Adrenal gland (tissue), 12 donors: Measurements from ENCODE around the gene GNAL. TPM values are rescaled to one million over a fixed set of nuclear protein-coding genes. Genes with fewer than 3 reads are reported as not detected.
"Not testable (repeated sequence)": the region's sequence is repeated elsewhere in the genome, so short reads cannot be mapped to it uniquely, and the experiment has no call there.

ENCODE experiments used
- DNase-seq, 7 donors: peaks; one replicate each; pipeline ENCODE4 v3.0.0-alpha.2; 2019 to 2020
- H3K27ac ChIP-seq, 5 donors: fragments of 200-600 bp; sonication (generic) in 4 of 5; 1 replicate in 3 of 5; 2 replicates in 2 of 5; pipeline versions ENCODE4 v1.5.1 to v1.8.0; 2016 to 2020; ENCODE audit warnings: mild to moderate bottlenecking in 1 of 5
- H3K27me3 ChIP-seq: fragments of 200-600 bp; 2 replicates; pipeline ENCODE4 v1.8.0; 2021
- H3K36me3 ChIP-seq, 2 donors: fragments of 200-600 bp; replicated peaks in 1 of 2; 1 replicate in 1 of 2; 2 replicates in 1 of 2; pipeline versions ENCODE4 v1.5.1 to v1.8.0; 2018 to 2022
- H3K4me1 ChIP-seq, 2 donors: fragments of 200-600 bp; replicated peaks in 1 of 2; 1 replicate in 1 of 2; 2 replicates in 1 of 2; pipeline versions ENCODE4 v1.5.1 to v1.8.0; 2018 to 2021
- H3K4me3 ChIP-seq, 4 donors: fragments of 200-600 bp; sonication (generic) in 3 of 4; one replicate each; pipeline ENCODE4 v1.5.1; 2016 to 2018
- H3K9me3 ChIP-seq, 3 donors: fragments of 200-600 bp; sonication (generic) in 1 of 3; replicated peaks in 1 of 3; 1 replicate in 2 of 3; 2 replicates in 1 of 3; pipeline versions ENCODE4 v1.5.1 to v1.8.0; 2016 to 2021
- POLR2A ChIP-seq, 2 donors: fragments of 450-650 bp; IDR thresholded peaks; one replicate each; pipeline ENCODE4 v1.6.1; 2017; ENCODE audit warnings: antibody characterized with exemption in 2 of 2, mild to moderate bottlenecking in 2 of 2, moderate library complexity in 1 of 2
- WGBS, 4 donors: extraction: QIAGEN DNeasy Blood & Tissue Kit in 2 of 4; methylation state at CpG; one replicate each; pipeline versions ENCODE4 v1.1.5 to v1.1.7; 2013 to 2017; 5-methylcytosine and 5-hydroxymethylcytosine counted together
- intact Hi-C, 2 donors: fragments of 100-400 bp; cut with DNase I; formaldehyde crosslinking; loops; one replicate each; pipeline versions ENCODE4 v1.14.1 to v1.15.0; 2022 to 2023
- polyA plus RNA-seq, 3 donors: library from polyadenylated mRNA; stranded (reverse); fragments of 200-250 nt in 2 of 3; fragments of 350-450 nt in 1 of 3; fragmentation: Illumina TruSeq in 1 of 3; extraction: RNeasy Lipid Tissue Mini Kit (QIAGEN cat#74804) in 1 of 3; gene quantifications; one replicate each; pipeline ENCODE4 v1.2.3, GENCODE V29; 2013 to 2014
- total RNA-seq, 9 donors: library from RNA; depleted of rRNA in 4 of 9; stranded (reverse); fragments of >200 nt in 4 of 9; fragments of 120-200 nt in 1 of 9; fragmentation: NEBNext Ultra II Directional in 1 of 9; extraction: Animal tissue kit (Norgen Biotek cat#: 25700) in 1 of 9; gene quantifications; one replicate each; pipeline versions ENCODE4 v1.1.0 to v1.2.4, GENCODE V29; 2013 to 2023
- TF ChIP-seq, protein P1 (sequence below), 6 experiments: fragments of 450-650 bp in 4 of 6; fragments of 200-600 bp in 2 of 6; sonication (generic) in 1 of 6; IDR thresholded peaks; 1 replicate in 5 of 6; 2 replicates in 1 of 6; pipeline versions ENCODE4 v1.5.1 to v1.8.0; 2016 to 2021; ENCODE audit warnings: antibody characterized with exemption in 6 of 6, mild to moderate bottlenecking in 2 of 6, moderate library complexity in 1 of 6
- donor health status: healthy with polysubstance abuse.
- donor health status: Bipolar disorder and iron deficiency.
- donor health status: DM: yes; HTN: yes; CAD: no.
- donor health status: DM: no; HTN: no; CAD: no.
- donor health status: DM: no; HTN: no; CAD: no.
- donor health status: DM: yes; HTN: yes; CAD: no.

GNAL gene
- total and polyA plus RNA-seq, 12 donors: 0.48 to 7.0 (median 2.3) TPM

DNA sequence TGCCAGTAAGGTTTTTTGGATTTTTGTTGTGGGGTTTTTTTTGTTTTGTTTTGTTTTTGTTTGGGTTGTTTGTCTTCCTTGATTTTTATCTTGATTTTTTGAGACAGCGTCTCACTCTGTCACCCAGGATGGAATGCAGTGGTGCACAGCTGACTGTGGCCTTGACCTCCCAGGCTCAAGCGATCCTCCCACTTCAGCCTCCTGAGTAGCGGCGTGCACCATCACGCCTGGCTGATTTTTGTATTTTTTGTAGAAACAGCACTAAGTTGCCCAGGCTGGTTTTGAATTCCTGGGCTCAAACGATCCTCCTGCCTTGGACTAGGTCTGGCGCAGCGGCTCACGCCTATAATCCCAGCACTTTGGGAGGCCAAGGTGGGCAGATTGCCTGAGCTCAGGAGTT, 202.7 kb downstream of the GNAL start:
- WGBS, 4 donors: 82 to 92% (median 89%) methylated on average over 6 to 9 of the region's 9 CpGs
- Histone ChIP-seq H3K36me3 (peaks cover 0 to 48% of the 10 kb centered on the region in 2 donors), H3K9me3 (no peaks in the 10 kb centered on the region), H3K4me1 (no peaks in the 10 kb centered on the region), H3K4me3 (no peak overlapping the region), H3K27me3 (no peaks in the 10 kb centered on the region), H3K27ac (no peak overlapping the region)
- intact Hi-C loops: no loop called here
- no peak for DNase-seq
- TF ChIP-seq, protein P1, sequence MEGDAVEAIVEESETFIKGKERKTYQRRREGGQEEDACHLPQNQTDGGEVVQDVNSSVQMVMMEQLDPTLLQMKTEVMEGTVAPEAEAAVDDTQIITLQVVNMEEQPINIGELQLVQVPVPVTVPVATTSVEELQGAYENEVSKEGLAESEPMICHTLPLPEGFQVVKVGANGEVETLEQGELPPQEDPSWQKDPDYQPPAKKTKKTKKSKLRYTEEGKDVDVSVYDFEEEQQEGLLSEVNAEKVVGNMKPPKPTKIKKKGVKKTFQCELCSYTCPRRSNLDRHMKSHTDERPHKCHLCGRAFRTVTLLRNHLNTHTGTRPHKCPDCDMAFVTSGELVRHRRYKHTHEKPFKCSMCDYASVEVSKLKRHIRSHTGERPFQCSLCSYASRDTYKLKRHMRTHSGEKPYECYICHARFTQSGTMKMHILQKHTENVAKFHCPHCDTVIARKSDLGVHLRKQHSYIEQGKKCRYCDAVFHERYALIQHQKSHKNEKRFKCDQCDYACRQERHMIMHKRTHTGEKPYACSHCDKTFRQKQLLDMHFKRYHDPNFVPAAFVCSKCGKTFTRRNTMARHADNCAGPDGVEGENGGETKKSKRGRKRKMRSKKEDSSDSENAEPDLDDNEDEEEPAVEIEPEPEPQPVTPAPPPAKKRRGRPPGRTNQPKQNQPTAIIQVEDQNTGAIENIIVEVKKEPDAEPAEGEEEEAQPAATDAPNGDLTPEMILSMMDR (IDR thresholded peaks at IDR 0.05): no peak
- TF ChIP-seq POLR2A (IDR thresholded peaks at IDR 0.05): no peak

DNA sequence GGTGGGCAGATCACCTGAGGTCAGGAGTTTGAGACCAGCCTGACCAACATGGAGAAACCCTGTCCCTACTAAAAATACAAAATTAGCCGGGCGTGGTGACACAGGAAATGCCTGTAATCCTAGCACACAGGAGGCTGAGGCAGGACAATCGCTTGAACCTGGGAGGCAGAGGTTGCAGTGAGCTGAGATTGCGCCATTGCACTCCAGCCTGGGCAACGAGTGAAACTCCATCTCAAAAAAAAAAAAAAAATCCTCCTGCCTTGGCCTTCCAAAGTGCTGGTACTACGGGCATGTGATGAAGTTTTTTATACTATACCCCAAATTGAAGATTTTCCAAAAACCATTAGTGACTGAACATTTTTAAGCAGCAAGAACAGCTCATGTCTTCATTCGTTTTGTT, 203.4 kb downstream of the GNAL start:
- not testable (repeated sequence) for H3K4me3 ChIP-seq

DNA sequence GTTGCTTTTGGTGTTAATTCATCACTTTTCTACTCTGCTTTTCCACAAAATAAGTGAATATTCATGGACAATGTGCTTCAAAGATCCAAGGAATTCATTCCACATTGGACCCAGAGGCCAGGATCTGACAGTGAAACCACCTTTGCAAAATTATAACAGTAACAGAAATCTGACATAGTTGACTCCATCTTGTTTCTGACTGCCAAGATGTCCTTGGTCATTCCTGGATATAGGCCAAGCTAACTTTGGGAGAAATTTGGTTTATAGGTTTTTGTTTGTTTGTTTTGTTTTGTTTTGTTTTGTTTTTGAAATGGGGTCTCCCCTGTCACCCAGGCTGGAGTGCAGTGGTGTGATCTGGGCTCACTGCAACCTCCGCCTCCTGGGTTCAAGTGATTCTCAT, 208.7 kb downstream of the GNAL start:
- Histone ChIP-seq H3K36me3 (peaks cover 0 to 13% of the 10 kb centered on the region in 2 donors), H3K4me1 (no peaks in the 10 kb centered on the region), H3K27ac (no peak overlapping the region), H3K4me3 (no peak overlapping the region), H3K9me3 (no peaks in the 10 kb centered on the region), H3K27me3 (no peaks in the 10 kb centered on the region)
- intact Hi-C loops: no loop called here
- DNase-seq: no peak
- TF ChIP-seq, protein P1 (IDR thresholded peaks at IDR 0.05): no peak
- no peak for TF ChIP-seq POLR2A (IDR thresholded peaks at IDR 0.05)
- 6 to 100% (median 98%) methylated on average over 1 of the region's 1 CpG for WGBS, 4 donors

More for the DNA sequence above, 203.4 kb downstream of the GNAL start:
- intact Hi-C loops, H3K9me3 ChIP-seq, H3K27me3 ChIP-seq, H3K4me1 ChIP-seq, DNase-seq, H3K27ac ChIP-seq: not testable (repeated sequence)
- 73 to 82% (median 77%) methylated on average over 7 of the region's 7 CpGs for WGBS, 4 donors
- peaks cover 0 to 42% of the 10 kb centered on the region in 2 donors for H3K36me3 ChIP-seq

DNA sequence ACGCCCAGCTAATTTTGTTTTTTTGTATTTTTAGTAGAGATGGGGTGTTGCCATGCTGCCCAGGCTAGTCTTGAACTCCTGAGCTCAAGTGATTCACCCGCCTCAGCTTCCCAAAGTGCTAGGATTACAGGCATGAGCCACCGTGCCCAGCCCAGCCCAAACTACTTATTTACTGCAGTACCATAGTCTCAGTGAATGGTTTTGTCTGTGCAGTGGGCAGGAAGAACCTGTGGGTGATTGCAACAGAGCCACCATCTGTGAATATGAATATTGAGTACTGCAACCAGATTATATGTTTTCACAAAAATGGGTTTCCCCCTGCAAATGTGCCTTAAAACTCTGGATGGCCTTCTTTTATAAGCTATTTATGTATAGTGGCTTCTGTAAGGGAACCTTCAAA, 210.0 kb downstream of the GNAL start:
- Histone ChIP-seq H3K4me3 (no peak overlapping the region), H3K27ac (no peak overlapping the region), H3K4me1 (no peaks in the 10 kb centered on the region), H3K36me3 (peaks cover 0 to 12% of the 10 kb centered on the region in 2 donors), H3K9me3 (no peaks in the 10 kb centered on the region), H3K27me3 (no peaks in the 10 kb centered on the region)
- no peak for DNase-seq
- TF ChIP-seq, protein P1 (IDR thresholded peaks at IDR 0.05): no peak
- TF ChIP-seq POLR2A (IDR thresholded peaks at IDR 0.05): no peak
- intact Hi-C loops: no loop called here
- 85 to 95% (median 90%) methylated on average over 2 to 3 of the region's 3 CpGs for WGBS, 4 donors

DNA sequence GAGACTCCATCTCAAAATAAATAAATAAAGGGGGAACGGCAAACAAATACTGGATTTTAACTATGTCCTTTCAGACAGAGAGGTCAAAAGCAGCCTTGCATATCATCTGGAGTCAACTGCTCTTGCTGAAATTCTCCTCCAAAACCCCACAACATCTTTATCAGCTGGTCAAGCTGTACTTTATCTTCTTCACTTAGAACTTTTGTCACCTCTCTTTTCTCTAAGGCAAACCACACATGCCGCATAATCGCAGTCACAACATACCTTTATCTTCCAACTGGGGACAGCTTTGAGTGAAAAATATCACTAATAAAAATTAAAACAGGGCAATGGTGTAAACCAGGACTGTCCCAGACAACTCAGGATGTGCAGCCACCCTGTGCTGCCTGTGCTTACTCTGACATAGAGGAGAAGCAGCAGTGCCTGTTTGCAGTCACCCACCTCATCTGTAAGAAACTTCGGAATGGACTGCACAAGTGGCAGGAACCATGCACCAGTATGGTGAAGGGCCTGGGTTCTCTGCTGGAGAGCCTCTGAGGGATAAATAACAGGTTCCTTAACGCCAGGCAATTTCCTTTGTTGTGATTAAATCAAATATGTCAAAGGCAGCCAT, 212.9 kb downstream of the GNAL start:
- Histone ChIP-seq H3K27me3 (no peaks in the 10 kb centered on the region), H3K4me1 (peaks cover 0 to 2% of the 10 kb centered on the region in 2 donors), H3K9me3 (no peaks in the 10 kb centered on the region), H3K27ac (no peak overlapping the region), H3K36me3 (peaks cover 0 to 6% of the 10 kb centered on the region in 2 donors), H3K4me3 (no peak overlapping the region)
- no peak for DNase-seq
- TF ChIP-seq POLR2A (IDR thresholded peaks at IDR 0.05): no peak
- TF ChIP-seq, protein P1 (IDR thresholded peaks at IDR 0.05): no peak
- whole genome bisulfite sequencing, 4 donors: 83 to 93% (median 88%) methylated on average over 5 of the region's 5 CpGs
- intact Hi-C loops: loop anchor here in 1 of 2 donors (10.0 kb wide), 1 partner anchor 47 kb away; the partner anchor contains the start of gene CHMP1B
